AG08395 (cell line): ENCODE data around the gene INPP5E.

Experiments used
- DNase-seq: peaks from one replicate; pipeline ENCODE4 v3.0.0; 2012; ENCODE audit warnings: mixed read lengths, low spot score

Gene INPP5E, protein sequence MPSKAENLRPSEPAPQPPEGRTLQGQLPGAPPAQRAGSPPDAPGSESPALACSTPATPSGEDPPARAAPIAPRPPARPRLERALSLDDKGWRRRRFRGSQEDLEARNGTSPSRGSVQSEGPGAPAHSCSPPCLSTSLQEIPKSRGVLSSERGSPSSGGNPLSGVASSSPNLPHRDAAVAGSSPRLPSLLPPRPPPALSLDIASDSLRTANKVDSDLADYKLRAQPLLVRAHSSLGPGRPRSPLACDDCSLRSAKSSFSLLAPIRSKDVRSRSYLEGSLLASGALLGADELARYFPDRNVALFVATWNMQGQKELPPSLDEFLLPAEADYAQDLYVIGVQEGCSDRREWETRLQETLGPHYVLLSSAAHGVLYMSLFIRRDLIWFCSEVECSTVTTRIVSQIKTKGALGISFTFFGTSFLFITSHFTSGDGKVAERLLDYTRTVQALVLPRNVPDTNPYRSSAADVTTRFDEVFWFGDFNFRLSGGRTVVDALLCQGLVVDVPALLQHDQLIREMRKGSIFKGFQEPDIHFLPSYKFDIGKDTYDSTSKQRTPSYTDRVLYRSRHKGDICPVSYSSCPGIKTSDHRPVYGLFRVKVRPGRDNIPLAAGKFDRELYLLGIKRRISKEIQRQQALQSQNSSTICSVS

GRCh38 chr9:136439481-136440408 is at the start of gene INPP5E:
TSS of gene INPP5E (minus strand) at chr9:136439845. CDS start at chr9:136439419, 426 bp downstream.
- DNase-seq, result peak; percentile 93

DNA sequence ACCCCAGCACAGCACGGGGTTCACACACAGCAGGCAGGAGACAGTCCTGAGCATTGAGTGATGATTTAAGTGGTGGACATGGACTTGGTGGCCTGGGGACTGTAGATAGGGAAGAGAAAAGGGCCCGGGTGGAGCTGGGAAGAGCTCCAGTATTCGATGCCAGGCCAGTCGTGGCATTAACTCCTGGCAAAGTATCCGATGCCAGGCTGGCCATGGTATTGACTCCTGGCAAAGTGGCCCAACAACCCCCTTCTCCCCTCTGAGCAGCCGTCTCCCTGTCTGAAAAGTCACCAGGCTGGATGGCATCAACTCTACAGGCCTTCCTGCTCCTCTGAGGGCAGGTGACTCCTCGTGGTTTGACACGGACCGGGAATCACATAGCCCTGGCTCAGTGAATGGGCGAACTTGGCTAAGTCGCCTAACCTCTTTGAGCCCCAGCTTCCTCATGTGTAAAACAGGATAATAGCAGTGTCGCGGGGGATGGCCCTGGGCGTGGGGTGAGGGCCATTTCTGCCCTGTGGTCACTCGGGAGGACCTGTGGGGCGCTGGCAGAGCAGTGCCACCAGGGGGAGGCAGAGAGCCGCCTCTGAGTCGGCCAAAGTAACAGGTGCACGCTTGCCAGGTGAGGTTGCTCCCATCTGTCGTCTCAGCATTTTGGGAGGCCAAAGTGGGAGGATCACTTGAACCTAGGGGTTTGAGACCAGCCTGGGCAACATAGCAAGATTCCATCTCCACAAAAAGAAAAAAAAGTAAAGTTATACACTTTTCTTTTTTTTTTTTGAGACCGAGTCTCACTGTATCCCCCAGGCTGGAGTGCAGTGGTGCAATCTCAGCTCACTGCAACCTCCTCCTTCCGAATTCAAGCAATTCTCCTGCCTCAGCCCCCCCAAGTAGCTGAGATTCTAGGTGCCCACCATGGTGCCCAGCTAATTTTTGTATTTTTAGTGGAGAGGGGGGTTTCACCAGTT is 48.9 kb upstream of the INPP5E start:
- peak; percentile 54 for DNase-seq

GRCh38 chr9:136487672-136488071 is 48.0 kb upstream of the INPP5E start:
- no peak for DNase-seq

DNA sequence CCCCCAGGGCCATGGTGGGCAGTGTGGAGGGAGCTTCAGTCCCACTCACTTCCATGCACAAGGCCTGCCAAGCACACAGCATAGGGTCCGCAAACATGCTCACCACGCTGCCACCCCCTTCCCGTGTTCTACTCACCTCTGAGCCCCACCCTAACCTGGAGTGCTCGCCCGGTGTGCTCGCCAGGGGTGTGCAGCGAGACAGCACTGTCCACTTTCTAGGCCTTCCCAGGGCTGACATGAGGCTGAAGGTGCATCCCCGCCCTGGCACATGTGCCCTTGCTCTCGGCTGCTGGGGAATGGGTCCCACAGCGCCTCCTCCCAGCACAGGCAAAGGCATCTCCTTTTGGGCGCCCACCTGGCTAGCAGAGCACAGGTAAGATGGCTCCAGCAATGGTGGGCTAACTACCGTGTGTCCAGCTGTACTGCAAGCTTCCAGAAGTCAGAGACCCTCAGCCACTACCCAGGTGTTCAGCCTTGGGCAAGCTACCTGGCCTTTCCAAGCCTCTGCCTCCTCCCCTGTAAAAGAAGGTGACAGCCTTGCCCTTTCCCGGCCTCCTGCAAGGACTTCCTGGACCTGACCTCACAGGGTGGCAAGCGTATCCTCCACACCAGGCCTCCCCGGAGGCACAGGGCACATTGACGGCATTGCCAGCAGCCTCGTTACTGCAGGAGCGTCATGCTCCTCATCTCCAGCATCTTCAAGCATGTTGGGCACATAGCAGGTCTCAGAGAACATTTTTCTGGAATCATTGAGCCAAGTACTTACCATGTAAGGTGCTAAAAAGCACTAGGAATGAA is 47.4 kb upstream of the INPP5E start:
- no peak for DNase-seq

DNA sequence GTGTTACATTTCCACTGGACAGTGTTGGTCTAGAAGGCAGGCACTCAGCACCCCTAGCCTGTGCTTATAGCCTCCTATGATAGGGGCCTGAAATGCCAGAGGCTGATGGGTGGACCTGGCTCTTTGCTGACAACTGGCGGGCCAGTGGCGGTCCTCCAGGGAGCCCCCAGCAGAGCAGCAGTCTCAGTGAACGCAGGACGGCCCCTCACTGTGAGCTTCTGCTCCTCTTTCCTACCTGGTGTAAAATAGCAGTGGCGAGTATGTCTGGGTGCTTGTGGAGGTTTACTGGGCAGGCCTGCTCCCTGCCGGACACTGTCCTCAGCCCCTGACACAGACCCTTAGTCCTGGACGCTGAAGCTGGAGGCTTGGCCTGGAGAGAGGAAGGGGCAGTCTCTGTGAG is 46.5 kb upstream of the INPP5E start:
- no peak for DNase-seq

GRCh38 chr9:136485049-136486045 is 45.7 kb upstream of the INPP5E start:
- DNase-seq, result peak; percentile 80

GRCh38 chr9:136484153-136485048 is 44.8 kb upstream of the INPP5E start:
- DNase-seq, result no peak

GRCh38 chr9:136483589-136484152 is 44.0 kb upstream of the INPP5E start:
- DNase-seq, result peak; percentile 98

- DNase-seq, result peak; percentile 97
Measured at GRCh38 chr9:136482793-136483588, 43.3 kb upstream of the INPP5E start, which contains the start of gene SEC16A. TSS of gene SEC16A (minus strand) at chr9:136483040. CDS start at chr9:136477615, 5,425 bp downstream.

GRCh38 chr9:136482046-136482792 is 42.6 kb upstream of the INPP5E start:
- peak; percentile 49 for DNase-seq

GRCh38 chr9:136481558-136481957 is 41.9 kb upstream of the INPP5E start:
- no peak for DNase-seq

DNA sequence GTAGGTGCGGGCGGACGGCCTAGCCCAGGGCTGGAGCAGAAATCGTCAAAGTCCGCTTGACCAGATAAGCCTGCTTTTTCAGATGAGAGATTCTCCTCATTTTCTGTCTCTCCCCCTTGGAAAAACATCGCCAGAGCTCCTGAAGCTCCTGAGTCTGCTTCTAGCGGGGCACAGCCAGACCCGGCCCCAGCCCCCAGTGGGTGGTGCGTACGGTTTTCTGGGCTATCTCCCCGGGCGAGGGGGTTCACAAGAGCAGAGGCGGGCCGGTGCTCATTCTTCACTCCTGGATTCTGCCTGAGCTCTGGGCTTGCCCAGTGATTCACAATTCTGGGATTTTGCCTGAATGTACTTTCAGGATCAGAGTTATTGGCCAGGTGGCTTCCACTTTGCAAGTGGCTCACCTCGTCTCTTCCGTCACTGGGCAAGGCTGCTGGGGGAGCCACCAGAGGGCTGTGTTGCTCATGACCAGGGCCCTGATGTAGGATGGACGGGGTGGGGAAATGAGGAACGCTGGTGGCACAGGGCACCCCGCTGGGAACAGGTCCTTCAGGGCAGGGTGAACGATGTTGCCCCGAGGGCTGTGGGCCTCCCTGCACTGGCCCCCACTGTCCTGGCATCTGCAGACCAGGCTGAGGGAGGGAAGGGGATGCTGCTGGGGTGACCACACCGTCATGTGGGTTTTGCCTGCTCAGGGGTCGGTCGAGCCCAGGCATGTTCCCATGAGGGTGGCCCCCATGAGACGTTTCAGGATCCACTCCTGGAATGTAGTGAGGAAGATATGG is 36.9 kb upstream of the INPP5E start:
- DNase-seq, result no peak

- DNase-seq, result no peak
Measured at GRCh38 chr9:136474974-136475865, 35.6 kb upstream of the INPP5E start.

DNA sequence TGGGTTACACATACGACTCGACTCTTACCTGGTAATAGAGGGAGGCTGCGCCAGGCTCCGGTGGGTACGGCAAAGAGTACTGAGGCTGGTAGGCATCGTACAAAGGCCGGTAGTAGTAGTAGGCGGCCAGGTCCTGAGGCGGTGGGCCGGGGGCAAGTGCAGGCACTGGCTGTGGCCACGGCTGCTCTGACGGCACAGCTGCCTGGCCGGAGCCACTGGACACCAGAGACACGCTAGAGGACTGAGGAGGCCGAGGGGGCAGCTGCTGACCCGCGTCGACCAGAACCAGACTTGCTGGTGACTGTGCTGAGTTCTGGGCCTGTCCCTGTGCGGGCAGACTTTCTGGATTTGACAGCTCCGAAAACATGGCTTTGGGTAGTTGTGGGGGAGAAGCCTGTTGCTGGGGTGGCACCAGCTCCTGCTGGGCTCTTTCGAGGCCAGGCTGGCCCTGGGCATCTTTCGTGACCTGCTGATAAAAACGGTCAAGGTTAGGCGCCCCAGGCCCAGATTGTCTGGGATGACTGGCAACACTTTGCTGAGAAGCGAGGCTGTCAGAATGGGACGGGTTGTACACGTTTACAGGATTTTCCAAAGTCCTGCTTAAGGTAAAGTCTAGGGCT is 34.5 kb upstream of the INPP5E start:
- no peak for DNase-seq
